HG03103 (cell line): ENCODE measurements around the gene PRIMPOL.
"Not testable (repeated sequence)": the region's sequence is repeated elsewhere in the genome, so short reads cannot be mapped to it uniquely, and the experiment has no call there.

Source experiments
- ATAC-seq: cut with Tn5 transposase; IDR thresholded peaks from one replicate; pipeline ENCODE4 v1.9.1; 2021; ENCODE audit warnings: low read depth; ENCODE audit not compliant: unreplicated experiment

Gene PRIMPOL

GRCh38 chr4:184636897-184637296, 12.6 kb upstream of the PRIMPOL start:
- no peak for ATAC-seq

- ATAC-seq, result no peak
Measured at GRCh38 chr4:184641022-184641421, 8.5 kb upstream of the PRIMPOL start.

GRCh38 chr4:184641451-184641850, 8.1 kb upstream of the PRIMPOL start:
- ATAC-seq, result no peak

- ATAC-seq, result no peak
Measured at GRCh38 chr4:184643731-184644130, 5.8 kb upstream of the PRIMPOL start.

GRCh38 chr4:184644553-184645307, 4.8 kb upstream of the PRIMPOL start:
- ATAC-seq, result no peak

- no peak for ATAC-seq
Measured at GRCh38 chr4:184645904-184646610, 3.5 kb upstream of the PRIMPOL start.

GRCh38 chr4:184647266-184648053, 2.1 kb upstream of the PRIMPOL start:
- no peak for ATAC-seq

- ATAC-seq, result no peak
Measured at GRCh38 chr4:184648054-184648312, 1.6 kb upstream of the PRIMPOL start.

GRCh38 chr4:184648313-184649025, 1.1 kb upstream of the PRIMPOL start:
- ATAC-seq, result peak; percentile 10

- no peak for ATAC-seq
Measured at GRCh38 chr4:184649971-184650855, 675 bp downstream of the PRIMPOL start.

- ATAC-seq, result no peak
Measured at GRCh38 chr4:184651899-184652298, 2.4 kb downstream of the PRIMPOL start.

- not testable (repeated sequence) for ATAC-seq
Measured at GRCh38 chr4:184652681-184653080, 3.1 kb downstream of the PRIMPOL start.

- no peak for ATAC-seq
Measured at GRCh38 chr4:184653650-184654049, 4.1 kb downstream of the PRIMPOL start.

GRCh38 chr4:184655889-184656869, 6.6 kb downstream of the PRIMPOL start:
- ATAC-seq, result no peak

- ATAC-seq, result no peak
Measured at GRCh38 chr4:184657144-184657543, 7.6 kb downstream of the PRIMPOL start.

GRCh38 chr4:184657820-184658219, 8.3 kb downstream of the PRIMPOL start:
- not testable (repeated sequence) for ATAC-seq

GRCh38 chr4:184660978-184661377, 11.4 kb downstream of the PRIMPOL start:
- no peak for ATAC-seq

GRCh38 chr4:184662236-184662635, 12.7 kb downstream of the PRIMPOL start:
- ATAC-seq, result no peak
